ENCODE data around the gene ACIN1. TPM values are rescaled to one million over a fixed set of nuclear protein-coding genes. Genes with fewer than 3 reads are reported as not detected.

Gene ACIN1
- total and polyA plus RNA-seq, 2 of the 13 experiments (the other 11 are each of a cell fraction or from before 2014, with no cell fraction given): 165 to 183 TPM

- TF ChIP-seq ZNF512B (CRISPR knock-in tag; IDR thresholded peaks at IDR 0.05; ENCODE audit: borderline replicate concordance): no peak
- no peak for TF ChIP-seq ZNF10 (CRISPR knock-in tag; IDR thresholded peaks at IDR 0.05; ENCODE audit: borderline replicate concordance, low read depth)
- no peak for TF ChIP-seq ZBED4 (CRISPR knock-in tag; IDR thresholded peaks at IDR 0.05; ENCODE audit: borderline replicate concordance)
- TF ChIP-seq FOSL2 (CRISPR knock-in tag; IDR thresholded peaks at IDR 0.05): peak; percentile 72
- TF ChIP-seq IRX3 (CRISPR knock-in tag; IDR thresholded peaks at IDR 0.05; ENCODE audit: borderline replicate concordance, low read depth): no peak
- 0 out of 2 replicates have a peak, but pooled peaks have one; percentile 11 for TF ChIP-seq BRD4 (CRISPR knock-in tag; IDR thresholded peaks at IDR 0.05)
- TF ChIP-seq PCBP1 (IDR thresholded peaks at IDR 0.05; ENCODE audit: borderline replicate concordance, low read depth, low read length): no peak
- TF ChIP-seq BHLHE40 (IDR thresholded peaks at IDR 0.05; ENCODE audit: low read length): no peak
- TF ChIP-seq ZNF282 (IDR thresholded peaks at IDR 0.05; ENCODE audit: partially characterized antibody): no peak
- no peak for TF ChIP-seq ZNF75D (CRISPR knock-in tag; IDR thresholded peaks at IDR 0.05; ENCODE audit: borderline replicate concordance)
- no peak for TF ChIP-seq ZBTB40 (IDR thresholded peaks at IDR 0.05)
- no peak for TF ChIP-seq ZBTB40 (CRISPR knock-in tag; IDR thresholded peaks at IDR 0.05)
- no peak for TF ChIP-seq ZNF24 (IDR thresholded peaks at IDR 0.05)
- TF ChIP-seq ZNF570 (CRISPR knock-in tag; IDR thresholded peaks at IDR 0.05; ENCODE audit: borderline replicate concordance): no peak
These were observed 26.0 kb downstream of the ACIN1 start (continued) for GRCh38 chr14:23068789-23069412.

Measured in HepG2 (cell line).